GM23248 (cell line): Measurements from ENCODE around the gene TYMP. TPM values are rescaled to one million over a fixed set of nuclear protein-coding genes. Genes with fewer than 3 reads are reported as not detected.
A peak's percentile ranks its signal among the peaks of the same experiment; 100 is the strongest.

Experiments
- DNase-seq: peaks from one replicate; pipeline ENCODE4 v3.0.0-alpha.2; 2015
- H2AFZ ChIP-seq: fragments of 200-600 bp; sonication (generic); 2 replicates; pipeline ENCODE4 v1.6.1; 2016; ENCODE audit warnings: antibody characterized with exemption
- H3F3A ChIP-seq: fragments of 200-600 bp; sonication (generic); 2 replicates; pipeline ENCODE4 v1.6.1; 2016; ENCODE audit warnings: mild to moderate bottlenecking, antibody characterized with exemption, mixed run types; ENCODE audit not compliant: insufficient read depth
- H3K27ac ChIP-seq: fragments of 200-600 bp; sonication (generic); 2 replicates; pipeline ENCODE4 v1.5.1; 2016; ENCODE audit warnings: mild to moderate bottlenecking
- H3K27me3 ChIP-seq: fragments of 200-600 bp; sonication (generic); replicated peaks from 2 replicates; pipeline ENCODE4 v1.6.1; 2016; ENCODE audit warnings: mild to moderate bottlenecking; ENCODE audit not compliant: insufficient read depth
- H3K36me3 ChIP-seq: fragments of 200-600 bp; sonication (generic); 2 replicates; pipeline ENCODE4 v1.6.1; 2016; ENCODE audit warnings: low read depth, mild to moderate bottlenecking
- H3K4me1 ChIP-seq: fragments of 200-600 bp; sonication (generic); 2 replicates; pipeline ENCODE4 v1.6.1; 2016; ENCODE audit warnings: mild to moderate bottlenecking; ENCODE audit not compliant: insufficient read depth
- H3K4me2 ChIP-seq: fragments of 200-600 bp; sonication (generic); one replicate; pipeline ENCODE4 v1.6.1; 2016; ENCODE audit warnings: mild to moderate bottlenecking; ENCODE audit not compliant: unreplicated experiment
- H3K4me3 ChIP-seq: fragments of 200-600 bp; sonication (generic); 2 replicates; pipeline ENCODE4 v1.5.1; 2016; ENCODE audit warnings: mild to moderate bottlenecking
- H3K79me2 ChIP-seq: fragments of 200-600 bp; sonication (generic); 2 replicates; pipeline ENCODE4 v1.6.1; 2016; ENCODE audit warnings: mild to moderate bottlenecking; ENCODE audit not compliant: insufficient read depth
- H3K9ac ChIP-seq: fragments of 200-600 bp; sonication (generic); 2 replicates; pipeline ENCODE4 v1.6.1; 2016; ENCODE audit warnings: mild to moderate bottlenecking
- H3K9me2 ChIP-seq: fragments of 200-600 bp; sonication (generic); 2 replicates; pipeline ENCODE4 v1.6.1; 2016; ENCODE audit warnings: mixed run types, mild to moderate bottlenecking, moderate library complexity; ENCODE audit not compliant: insufficient read depth
- H3K9me3 ChIP-seq: fragments of 200-600 bp; sonication (generic); one replicate; pipeline ENCODE4 v1.6.1; 2017; ENCODE audit warnings: low read depth
- H4K20me1 ChIP-seq: fragments of 200-600 bp; sonication (generic); 2 replicates; pipeline ENCODE4 v1.6.0; 2016; ENCODE audit not compliant: insufficient read depth
- EZH2 ChIP-seq: fragments of 200-600 bp; sonication (generic); IDR thresholded peaks from 2 replicates; pipeline ENCODE4 v1.6.1; 2018; ENCODE audit warnings: antibody characterized with exemption, mild to moderate bottlenecking; ENCODE audit not compliant: insufficient read depth, poor library complexity, severe bottlenecking
- EZH2phosphoT487 ChIP-seq: fragments of 200-600 bp; sonication (generic); IDR thresholded peaks from 2 replicates; pipeline ENCODE4 v1.6.1; 2018; ENCODE audit warnings: antibody characterized with exemption, moderate library complexity, mild to moderate bottlenecking, low read depth; ENCODE audit not compliant: insufficient read depth
- WGBS, 2 experiments: methylation state at CpG; one replicate each; pipeline ENCODE4 v1.1.6; 2015 to 2017; ENCODE audit warnings: low lambda C conversion rate in 2 of 2, low coverage in 1 of 2; ENCODE audit errors: missing lambda C conversion rate in 2 of 2; 5-methylcytosine and 5-hydroxymethylcytosine counted together
- in situ Hi-C: fragments of 300-500 bp; cut with MboI; formaldehyde crosslinking; loops from 2 replicates; pipeline ENCODE4 v1.15.0; 2020
- polyA plus RNA-seq: library from polyadenylated mRNA; unstranded; fragments of >200 nt; fragmentation: Nextera tagmentation; extraction: Ambion mirVana; gene quantifications from 2 replicates; pipeline ENCODE4 v1.2.1, GENCODE V29; 2016
- total RNA-seq: library from RNA; depleted of rRNA; stranded (reverse); fragments of >200 nt; shearing (Covaris generic); gene quantifications from 2 replicates; pipeline ENCODE4 v1.2.3, GENCODE V29; 2014

The TYMP gene
- total and polyA plus RNA-seq, 2 experiments from 2014 or later, result 24.3 to 33.2 TPM

GRCh38 chr22:50500452-50500851 is 29.4 kb downstream of the TYMP start:
- 84 to 87% methylated on average over 12 of the region's 12 CpGs for WGBS, 2 experiments
- Histone ChIP-seq H3K9ac (no peak overlapping the region), H3K36me3 (no peaks in the 10 kb centered on the region), H3K9me2 (no peaks in the 10 kb centered on the region), H3K27ac (no peak overlapping the region), H3F3A (peaks cover 16% of the 10 kb centered on the region; the same call in 1 of the 2 replicates), H4K20me1 (no peaks in the 10 kb centered on the region), H3K27me3 (no peaks in the 10 kb centered on the region), H3K4me2 (no peak overlapping the region), H2AFZ (no peak overlapping the region), H3K4me3 (no peak overlapping the region), H3K4me1 (no peaks in the 10 kb centered on the region), H3K9me3 (no peaks in the 10 kb centered on the region), H3K79me2 (peaks cover 11% of the 10 kb centered on the region; the same call in 1 of the 2 replicates)
- TF ChIP-seq EZH2phosphoT487 (no peak), EZH2 (no peak)
- no peak for DNase-seq
- in situ Hi-C loops, result no loop called here

GRCh38 chr22:50498322-50498890 is 31.4 kb downstream of the TYMP start:
- Histone ChIP-seq H3K9ac (no peak overlapping the region), H3K4me3 (no peak overlapping the region), H3K36me3 (no peaks in the 10 kb centered on the region), H3K27me3 (no peaks in the 10 kb centered on the region), H3K79me2 (no peaks in the 10 kb centered on the region), H3K4me2 (no peak overlapping the region), H4K20me1 (no peaks in the 10 kb centered on the region), H3K9me2 (no peaks in the 10 kb centered on the region), H3F3A (peaks cover 16% of the 10 kb centered on the region; the same call in 1 of the 2 replicates), H2AFZ (no peak overlapping the region), H3K9me3 (no peaks in the 10 kb centered on the region), H3K27ac (no peak overlapping the region), H3K4me1 (no peaks in the 10 kb centered on the region)
- 6 to 14% methylated on average over 12 to 13 of the region's 13 CpGs for WGBS, 2 experiments
- peak; percentile 79 for DNase-seq
- in situ Hi-C loops, result no loop called here
- TF ChIP-seq EZH2phosphoT487, result no peak
- no peak for TF ChIP-seq EZH2

- Histone ChIP-seq H3K9ac (no peak overlapping the region), H4K20me1 (no peaks in the 10 kb centered on the region), H3K27me3 (no peaks in the 10 kb centered on the region), H3K79me2 (no peaks in the 10 kb centered on the region), H3K4me3 (no peak overlapping the region), H2AFZ (no peak overlapping the region), H3F3A (peaks cover 16% of the 10 kb centered on the region; the same call in 1 of the 2 replicates), H3K9me2 (no peaks in the 10 kb centered on the region), H3K4me2 (no peak overlapping the region), H3K36me3 (no peaks in the 10 kb centered on the region), H3K27ac (no peak overlapping the region), H3K4me1 (no peaks in the 10 kb centered on the region), H3K9me3 (no peaks in the 10 kb centered on the region)
- in situ Hi-C loops, result no loop called here
- WGBS, 2 experiments, result 60% methylated on average over 6 of the region's 6 CpGs
- no peak for DNase-seq
- TF ChIP-seq EZH2phosphoT487 (no peak), EZH2 (no peak)
Measured at GRCh38 chr22:50497093-50497492, 32.7 kb downstream of the TYMP start.

- Histone ChIP-seq H3K36me3 (no peaks in the 10 kb centered on the region), H3K27ac (no peak overlapping the region), H3K9me2 (no peaks in the 10 kb centered on the region), H2AFZ (no peak overlapping the region), H3K4me3 (no peak overlapping the region), H3K9ac (no peak overlapping the region), H3K4me1 (no peaks in the 10 kb centered on the region), H3K4me2 (no peak overlapping the region), H3K9me3 (no peaks in the 10 kb centered on the region), H3K27me3 (no peaks in the 10 kb centered on the region), H3F3A (no peaks in the 10 kb centered on the region), H4K20me1 (no peaks in the 10 kb centered on the region), H3K79me2 (no peaks in the 10 kb centered on the region)
- no peak for TF ChIP-seq EZH2
- TF ChIP-seq EZH2phosphoT487, result no peak
- in situ Hi-C loops, result no loop called here
- DNase-seq, result no peak
- 80 to 81% methylated on average over 27 of the region's 27 CpGs for WGBS, 2 experiments
Measured at GRCh38 chr22:50490531-50491308, 39.1 kb downstream of the TYMP start.
